A549 treated with CORT108297 at 1 μM for 4 hours (cell line): ENCODE data around the gene RDH13. TPM values are rescaled to one million over a fixed set of nuclear protein-coding genes. Genes with fewer than 3 reads are reported as not detected.

Source experiments
- total RNA-seq: library from RNA; stranded (reverse); fragments of 200-300 nt; extraction: Qiagen RNA extraction; gene quantifications from 5 replicates; pipeline ENCODE4 v1.2.3, GENCODE V29; 2022

Gene RDH13, protein sequence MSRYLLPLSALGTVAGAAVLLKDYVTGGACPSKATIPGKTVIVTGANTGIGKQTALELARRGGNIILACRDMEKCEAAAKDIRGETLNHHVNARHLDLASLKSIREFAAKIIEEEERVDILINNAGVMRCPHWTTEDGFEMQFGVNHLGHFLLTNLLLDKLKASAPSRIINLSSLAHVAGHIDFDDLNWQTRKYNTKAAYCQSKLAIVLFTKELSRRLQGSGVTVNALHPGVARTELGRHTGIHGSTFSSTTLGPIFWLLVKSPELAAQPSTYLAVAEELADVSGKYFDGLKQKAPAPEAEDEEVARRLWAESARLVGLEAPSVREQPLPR
- 14.0 to 20.9 TPM (median 20.1 TPM) in 5 replicates for total RNA-seq

DNA sequence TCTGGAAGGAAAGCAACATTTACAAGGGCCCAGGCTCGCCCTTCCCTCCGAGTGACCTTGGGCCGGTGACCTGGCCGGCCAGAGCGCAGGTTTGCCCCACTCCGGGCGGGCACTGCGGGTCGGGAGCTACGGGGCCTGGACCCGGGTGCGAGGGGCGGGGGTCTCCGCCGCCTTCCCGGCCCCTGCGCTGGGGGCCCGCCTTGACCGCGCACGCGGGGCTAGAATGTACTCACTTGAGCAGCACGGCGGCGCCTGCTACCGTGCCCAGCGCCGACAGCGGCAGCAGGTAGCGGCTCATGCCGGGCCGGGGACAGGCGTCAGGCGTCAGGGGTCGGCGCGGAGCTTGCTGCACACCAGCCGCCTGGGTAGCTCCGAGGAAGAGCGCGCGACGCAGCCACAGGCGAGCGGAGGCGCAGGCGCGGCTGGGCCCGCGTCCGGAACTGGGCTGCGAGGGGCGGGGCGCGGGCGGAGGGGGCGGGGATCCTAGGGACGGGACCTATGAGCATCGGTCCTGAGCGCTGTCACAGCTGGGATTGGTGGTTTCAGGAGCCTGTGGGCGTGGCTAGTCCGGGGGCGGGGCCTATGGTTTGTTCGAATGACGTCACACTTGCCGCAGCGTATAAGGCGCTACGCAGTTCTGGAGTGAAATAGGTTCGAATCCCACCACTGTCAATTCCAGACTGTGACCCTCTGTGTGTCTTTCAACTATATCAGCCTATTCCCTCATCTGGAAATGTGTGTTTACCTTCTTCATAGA is at the start of gene RDH13:
TSS of gene RDH13 (minus strand) at position 414 of the 757 bp plus-strand sequence. CDS start at position 298, 116 bp downstream.

DNA sequence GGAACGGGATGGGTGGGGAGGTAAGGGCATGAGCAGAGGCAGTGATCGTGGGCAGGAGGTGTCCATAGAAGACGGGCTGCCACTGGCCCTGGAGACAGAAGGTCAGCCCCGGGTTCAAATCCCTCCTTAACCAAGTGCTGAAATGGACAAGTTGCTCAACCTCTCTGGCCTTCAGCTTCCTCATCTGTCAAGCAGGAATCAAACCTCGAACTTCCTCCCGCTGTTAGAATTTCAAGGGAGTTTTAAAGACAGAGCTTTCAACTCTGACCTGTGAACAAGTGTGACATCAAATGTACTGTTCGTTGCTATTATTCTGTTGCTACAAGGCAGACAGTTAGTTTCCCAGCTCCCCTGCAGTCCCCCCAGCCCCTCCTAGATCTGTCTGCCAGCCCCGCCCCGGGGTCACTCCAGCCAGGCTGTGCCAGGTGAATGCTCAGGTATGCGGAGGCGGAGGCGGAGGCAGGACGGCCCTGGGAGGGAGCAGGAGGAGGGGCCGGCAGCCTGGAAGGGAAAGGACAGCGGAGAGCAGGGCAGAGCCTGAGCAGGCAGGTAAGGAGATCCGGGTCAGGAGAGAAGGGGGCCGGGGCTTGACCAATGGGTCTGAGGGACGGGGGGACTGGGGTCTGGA is 12.5 kb upstream of the RDH13 start, which contains the start of gene EPS8L1:
TSS of gene EPS8L1 (plus strand) at position 499 of the 628 bp plus-strand sequence. CDS start 576 bp downstream, outside the sequence.

Other genes starting within 250 kb of the RDH13 start
- gene KIR3DL1, start 246.7 kb downstream of the RDH13 start, total RNA-seq, result not detected in 5 replicates
- gene KIR2DS4, start 230.5 kb downstream of the RDH13 start, total RNA-seq, result not detected in 5 replicates
- gene KIR3DL2, start 212.7 kb downstream of the RDH13 start, total RNA-seq, result not detected in 5 replicates
- not detected in 5 replicates for gene FCAR, start 188.9 kb downstream of the RDH13 start, total RNA-seq
- gene NCR1, start 157.0 kb downstream of the RDH13 start, total RNA-seq, result not detected in 5 replicates
- not detected in 5 replicates for gene NLRP7, start 115.6 kb downstream of the RDH13 start, total RNA-seq
- gene NLRP2, start 96.8 kb downstream of the RDH13 start, total RNA-seq, result 24.3 to 27.9 TPM (median 26.7 TPM) in 5 replicates
- 0.06 to 0.24 TPM (median 0.21 TPM) in 5 replicates for gene GP6, start 24.9 kb downstream of the RDH13 start, total RNA-seq
- 3.7 to 6.2 TPM (median 5.5 TPM) in 5 replicates for gene EPS8L1, start 12.7 kb upstream of the RDH13 start, total RNA-seq
- 60.2 to 97.6 TPM (median 90.0 TPM) in 5 replicates for gene PPP1R12C, start 54.5 kb upstream of the RDH13 start, total RNA-seq
- 114 to 145 TPM (median 137 TPM) in 5 replicates for gene TNNT1, start 86.1 kb upstream of the RDH13 start, total RNA-seq
- 6.1 to 9.2 TPM (median 8.0 TPM) in 5 replicates for gene TNNI3, start 94.6 kb upstream of the RDH13 start, total RNA-seq
- 4.5 to 6.9 TPM (median 6.2 TPM) in 5 replicates for gene DNAAF3, start 103.5 kb upstream of the RDH13 start, total RNA-seq
- gene SYT5, start 117.1 kb upstream of the RDH13 start, total RNA-seq, result 2.8 to 4.9 TPM (median 3.8 TPM) in 5 replicates
- 3.7 to 5.3 TPM (median 5.2 TPM) in 5 replicates for gene PTPRH, start 146.4 kb upstream of the RDH13 start, total RNA-seq
- 2.7 to 6.4 TPM (median 5.2 TPM) in 5 replicates for gene TMEM86B, start 165.6 kb upstream of the RDH13 start, total RNA-seq
- 87.7 to 128 TPM (median 124 TPM) in 5 replicates for gene PPP6R1, start 195.9 kb upstream of the RDH13 start, total RNA-seq
- gene HSPBP1, start 217.0 kb upstream of the RDH13 start, total RNA-seq, result 119 to 156 TPM (median 146 TPM) in 5 replicates
- gene BRSK1, start 220.8 kb upstream of the RDH13 start, total RNA-seq, result 3.3 to 5.4 TPM (median 4.0 TPM) in 5 replicates